HAP-1 (cell line): ENCODE results near the gene TSHZ2.

Source experiments
- DNase-seq, 2 experiments: peaks; one replicate each; pipeline ENCODE4 v3.0.0-alpha.2; 2016 to 2020; ENCODE audit warnings: low spot score in 2 of 2
- H3K27me3 ChIP-seq: fragments of 250-450 bp; sonication (Bioruptor Pico); 2 replicates; pipeline ENCODE4 v1.5.1; 2020; ENCODE audit warnings: low read depth, mild to moderate bottlenecking, moderate library complexity
- H3K36me3 ChIP-seq: fragments of 250-450 bp; sonication (Bioruptor Pico); replicated peaks from 2 replicates; pipeline ENCODE4 v1.5.1; 2020; ENCODE audit warnings: mild to moderate bottlenecking
- H3K4me1 ChIP-seq: fragments of 250-450 bp; sonication (Bioruptor Pico); 2 replicates; pipeline ENCODE4 v1.5.1; 2020; ENCODE audit warnings: mild to moderate bottlenecking
- H3K4me3 ChIP-seq: fragments of 250-450 bp; sonication (Bioruptor Pico); 2 replicates; pipeline ENCODE4 v1.5.1; 2020; ENCODE audit warnings: mild to moderate bottlenecking, moderate library complexity
- H3K9me3 ChIP-seq: fragments of 250-450 bp; sonication (Bioruptor Pico); 2 replicates; pipeline ENCODE4 v1.5.1; 2020; ENCODE audit warnings: mild to moderate bottlenecking, moderate library complexity
- in situ Hi-C: fragments of 300-500 bp; cut with MboI; formaldehyde crosslinking; loops from 3 replicates; pipeline ENCODE4 v1.14.3; 2020; ENCODE audit warnings: low sequenced_read_pairs, inconsistent platforms, mixed read lengths

Gene TSHZ2

DNA sequence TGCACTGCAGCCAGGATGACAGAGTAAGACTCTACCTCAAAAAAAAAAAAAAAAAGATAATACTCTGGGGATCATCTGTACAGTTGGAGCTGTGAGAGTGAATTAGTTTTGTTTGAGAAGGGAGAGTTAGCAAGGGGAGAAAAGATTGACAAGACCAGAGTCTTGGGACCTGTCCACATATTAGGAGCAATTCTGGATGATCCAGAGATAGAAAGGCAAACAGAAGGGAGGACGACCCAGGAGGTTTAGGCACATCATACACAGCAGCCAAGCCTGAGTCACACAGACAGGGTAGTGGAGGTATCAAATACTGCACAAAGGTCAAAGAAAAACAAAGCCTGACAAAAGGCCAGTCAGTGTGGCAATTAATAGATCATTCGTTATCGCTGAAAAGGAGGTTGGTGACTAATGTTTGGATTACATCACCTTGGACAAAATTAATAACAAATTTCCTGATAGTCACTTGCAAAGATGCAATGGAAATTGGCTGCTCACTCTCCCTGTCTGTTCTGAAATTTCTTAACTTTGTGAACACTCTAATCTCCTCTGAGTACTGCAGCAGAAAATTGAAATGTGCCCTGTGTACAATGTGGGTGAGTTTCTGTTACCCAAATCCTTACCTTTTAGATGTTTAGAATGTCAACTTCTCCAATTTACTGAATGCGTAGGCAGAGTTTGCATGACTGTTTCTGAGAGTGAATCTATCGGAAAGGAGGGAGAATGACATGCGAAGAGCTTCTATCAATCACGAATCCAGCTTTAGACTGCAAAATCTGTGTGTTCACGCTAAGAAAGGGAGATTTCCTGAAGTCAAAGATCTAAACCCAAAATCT is 105.4 kb downstream of the TSHZ2 start:
- no peak for DNase-seq
- H3K9me3 ChIP-seq: no peaks in the 10 kb centered on the region
- no peaks in the 10 kb centered on the region for H3K4me1 ChIP-seq
- H3K36me3 ChIP-seq: no peaks in the 10 kb centered on the region
- no peaks in the 10 kb centered on the region for H3K27me3 ChIP-seq
- in situ Hi-C loops: no loop called here
- H3K4me3 ChIP-seq: no peak overlapping the region

DNA sequence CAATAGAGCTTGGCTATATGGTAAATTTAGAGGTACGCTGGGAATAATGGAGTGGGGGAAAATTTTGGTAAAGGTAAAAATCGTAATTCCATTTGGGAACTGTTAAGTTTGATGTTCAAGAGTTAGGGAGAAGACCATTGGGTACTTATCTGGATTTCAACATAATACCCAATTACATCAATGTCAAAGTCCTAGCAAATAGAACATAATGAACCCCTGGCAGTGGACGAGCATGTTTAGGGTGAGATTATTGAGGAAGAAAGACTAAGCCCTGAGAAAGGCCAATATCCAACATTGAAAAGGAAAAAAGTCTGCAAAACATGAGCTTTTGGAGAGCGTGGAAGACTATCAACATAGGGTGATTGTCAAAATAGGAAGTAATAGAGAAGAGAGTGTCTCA is 106.6 kb downstream of the TSHZ2 start:
- Histone ChIP-seq H3K27me3 (no peaks in the 10 kb centered on the region), H3K4me1 (no peaks in the 10 kb centered on the region)
- no peak for DNase-seq

GRCh38 chr20:53079261-53079691 is 107.1 kb downstream of the TSHZ2 start:
- in situ Hi-C loops: no loop called here

More for the DNA sequence above, 106.6 kb downstream of the TSHZ2 start:
- H3K36me3 ChIP-seq: no peaks in the 10 kb centered on the region
- no peak overlapping the region for H3K4me3 ChIP-seq
- no peaks in the 10 kb centered on the region for H3K9me3 ChIP-seq
- in situ Hi-C loops: no loop called here

DNA sequence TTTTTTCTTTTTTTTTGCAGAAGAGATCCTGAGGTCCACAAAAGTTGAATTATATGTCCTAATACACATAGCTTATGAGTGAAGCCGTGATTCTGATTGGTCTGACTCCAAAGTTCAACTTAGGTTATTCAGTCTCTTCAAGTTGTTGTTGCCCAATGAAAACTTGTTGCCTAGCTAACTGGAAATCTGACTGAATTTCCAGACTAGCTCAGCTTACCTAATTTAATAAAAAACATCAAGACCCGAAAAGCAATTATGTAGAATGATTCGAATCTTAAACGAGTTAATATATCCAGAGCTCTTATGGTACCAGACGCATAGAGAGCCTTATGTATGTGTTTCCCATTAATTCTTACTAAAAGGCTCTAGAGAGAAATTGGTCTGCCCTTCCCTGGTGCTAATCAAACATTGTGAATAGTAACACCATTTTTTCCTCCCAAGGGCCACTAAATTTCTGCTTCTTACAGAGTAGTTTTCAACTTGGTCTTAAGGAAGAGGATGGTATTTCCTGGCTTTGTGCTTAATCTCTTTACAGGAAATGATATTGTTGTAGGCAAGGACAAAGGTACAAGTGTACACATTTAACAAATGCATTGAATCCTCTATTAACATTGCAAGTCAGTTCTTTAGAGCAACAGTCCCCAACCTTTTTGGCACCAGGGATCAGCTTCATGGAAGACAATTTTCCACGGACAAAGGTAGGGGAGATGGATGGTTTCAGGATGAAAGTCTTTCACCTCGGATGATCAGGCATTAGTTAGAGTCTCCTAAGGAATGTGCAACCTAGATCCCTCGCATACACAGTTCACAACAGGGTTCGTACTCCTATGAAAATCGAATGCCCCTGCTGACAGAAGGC is 107.9 kb downstream of the TSHZ2 start:
- in situ Hi-C loops: no loop called here
- Histone ChIP-seq H3K9me3 (no peaks in the 10 kb centered on the region), H3K4me1 (no peaks in the 10 kb centered on the region), H3K36me3 (no peaks in the 10 kb centered on the region), H3K27me3 (no peaks in the 10 kb centered on the region), H3K4me3 (no peak overlapping the region)
- no peak for DNase-seq

More at GRCh38 chr20:53079261-53079691, 107.1 kb downstream of the TSHZ2 start:
- no peaks in the 10 kb centered on the region for H3K4me1 ChIP-seq
- no peaks in the 10 kb centered on the region for H3K36me3 ChIP-seq
- H3K9me3 ChIP-seq: no peaks in the 10 kb centered on the region
- no peak for DNase-seq
- H3K4me3 ChIP-seq: no peak overlapping the region
- no peaks in the 10 kb centered on the region for H3K27me3 ChIP-seq

DNA sequence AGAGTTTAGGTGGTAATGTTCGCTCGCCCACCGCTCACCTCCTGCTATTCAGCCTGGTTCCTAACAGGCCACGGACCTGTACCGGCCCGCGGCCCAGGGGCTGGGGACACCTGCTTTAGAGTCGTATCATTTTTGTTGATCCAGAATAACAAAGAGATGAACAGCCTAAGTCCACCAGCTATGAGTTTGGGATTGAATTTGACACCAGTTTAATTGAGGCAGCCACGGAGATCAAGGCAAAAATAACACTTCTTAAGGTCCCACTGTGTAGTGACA is 108.5 kb downstream of the TSHZ2 start:
- Histone ChIP-seq H3K27me3 (no peaks in the 10 kb centered on the region), H3K4me3 (no peak overlapping the region), H3K9me3 (no peaks in the 10 kb centered on the region), H3K4me1 (no peaks in the 10 kb centered on the region), H3K36me3 (no peaks in the 10 kb centered on the region)
- in situ Hi-C loops: no loop called here
- DNase-seq: no peak

DNA sequence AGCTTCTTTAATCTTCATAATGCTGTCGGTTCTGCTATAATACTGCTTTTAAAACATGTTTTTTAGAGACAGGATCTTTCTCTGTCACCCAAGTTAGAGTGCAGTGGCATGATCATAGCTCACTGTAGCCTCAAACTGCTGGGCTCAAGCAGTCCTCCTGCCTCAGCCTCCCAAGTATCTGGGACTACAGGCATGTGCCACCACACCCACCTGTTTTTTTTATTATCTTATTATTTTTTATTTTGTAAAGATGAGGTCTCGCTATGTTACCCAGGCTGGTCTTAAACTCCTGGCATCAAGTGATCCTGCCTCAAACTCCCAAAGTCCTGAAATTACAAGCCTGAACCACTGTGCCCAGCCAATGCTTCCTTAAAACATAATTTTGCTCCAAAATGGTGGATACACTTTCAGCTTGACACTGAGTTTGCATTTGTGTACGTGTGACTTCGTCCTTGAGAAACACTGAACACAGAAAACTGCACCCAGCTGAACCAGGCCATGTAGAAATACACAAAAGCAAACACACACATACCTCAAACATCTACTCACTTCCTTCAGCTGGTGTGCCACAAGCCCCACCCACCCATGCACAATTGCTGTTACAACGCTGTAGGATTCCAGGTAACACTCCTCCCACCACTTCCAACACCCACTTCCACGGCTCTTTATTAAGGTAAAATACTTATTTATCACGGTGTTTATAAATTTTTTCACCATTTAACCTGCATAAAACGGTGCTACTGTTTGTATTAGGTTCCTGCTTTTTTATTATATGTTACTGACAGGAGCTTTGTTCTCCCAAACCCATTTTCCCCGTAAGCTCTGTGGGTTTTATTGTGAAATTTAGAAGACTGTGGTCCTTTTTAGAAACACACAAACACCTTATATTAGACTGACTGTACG is 109.1 kb downstream of the TSHZ2 start:
- in situ Hi-C loops: no loop called here
- Histone ChIP-seq H3K27me3 (no peaks in the 10 kb centered on the region), H3K9me3 (no peaks in the 10 kb centered on the region), H3K4me3 (no peak overlapping the region), H3K36me3 (no peaks in the 10 kb centered on the region), H3K4me1 (no peaks in the 10 kb centered on the region)
- no peak for DNase-seq

- Histone ChIP-seq H3K9me3 (no peaks in the 10 kb centered on the region), H3K36me3 (no peaks in the 10 kb centered on the region), H3K27me3 (no peaks in the 10 kb centered on the region), H3K4me3 (no peak overlapping the region), H3K4me1 (no peaks in the 10 kb centered on the region)
- in situ Hi-C loops: no loop called here
- DNase-seq: no peak
Measured at GRCh38 chr20:53081916-53082863, 110.0 kb downstream of the TSHZ2 start.

GRCh38 chr20:53083411-53083810 is 111.3 kb downstream of the TSHZ2 start:
- in situ Hi-C loops: no loop called here
- Histone ChIP-seq H3K36me3 (no peaks in the 10 kb centered on the region), H3K4me3 (no peak overlapping the region), H3K4me1 (no peaks in the 10 kb centered on the region), H3K27me3 (no peaks in the 10 kb centered on the region), H3K9me3 (no peaks in the 10 kb centered on the region)
- no peak for DNase-seq

DNA sequence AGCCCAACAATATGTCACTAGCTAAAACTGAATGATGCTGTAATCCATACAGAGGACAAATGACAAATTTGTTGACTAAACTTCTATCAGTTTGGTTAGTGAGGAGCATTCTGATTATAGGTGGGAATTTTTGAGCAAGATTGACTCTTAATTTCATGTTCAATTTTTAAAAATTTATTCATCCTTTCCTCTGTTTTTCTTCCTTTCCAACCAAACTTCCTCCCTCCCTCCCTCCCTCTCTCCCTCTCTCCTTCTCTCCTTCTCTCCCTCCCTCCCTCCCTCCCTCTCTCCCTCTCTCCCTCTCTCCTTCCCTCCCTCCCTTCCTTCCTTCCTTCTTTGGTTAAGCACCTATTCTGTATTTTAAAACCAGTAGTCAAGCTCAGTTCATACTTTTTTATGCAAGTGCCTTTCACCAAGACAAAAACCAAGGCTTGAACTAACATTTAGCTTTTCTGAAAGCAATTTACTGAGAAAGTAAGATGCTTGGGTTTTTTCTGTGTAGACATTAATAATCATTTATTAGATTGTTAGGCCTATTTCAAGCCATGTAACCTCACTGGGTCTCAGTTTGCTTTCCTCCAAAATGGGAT is 112.3 kb downstream of the TSHZ2 start:
- Histone ChIP-seq H3K9me3 (no peaks in the 10 kb centered on the region), H3K4me1 (no peaks in the 10 kb centered on the region), H3K4me3 (no peak overlapping the region), H3K36me3 (no peaks in the 10 kb centered on the region), H3K27me3 (no peaks in the 10 kb centered on the region)
- in situ Hi-C loops: no loop called here
- no peak for DNase-seq

DNA sequence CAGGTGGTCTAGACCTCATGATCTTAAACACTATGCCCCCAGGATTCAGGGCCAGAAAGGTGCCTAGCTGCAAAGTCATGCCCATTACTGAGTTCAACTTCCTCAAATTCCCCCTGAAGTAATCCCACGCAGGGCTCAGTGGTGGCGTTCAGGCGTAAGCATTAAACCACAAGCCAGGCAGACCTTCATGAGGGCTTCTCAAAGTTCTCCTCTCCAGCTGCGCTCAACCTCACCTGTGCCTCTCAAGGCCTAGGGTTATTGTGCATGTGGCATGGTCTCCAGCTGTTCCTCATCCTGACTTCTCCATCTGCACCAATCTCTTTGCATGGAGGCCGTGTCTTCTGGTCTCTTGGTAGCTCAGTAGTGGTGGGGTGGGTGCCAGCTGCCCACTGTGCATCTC is 113.6 kb downstream of the TSHZ2 start:
- no peak for DNase-seq
- in situ Hi-C loops: no loop called here
- Histone ChIP-seq H3K27me3 (no peaks in the 10 kb centered on the region), H3K4me1 (no peaks in the 10 kb centered on the region), H3K9me3 (no peaks in the 10 kb centered on the region), H3K4me3 (no peak overlapping the region), H3K36me3 (no peaks in the 10 kb centered on the region)

GRCh38 chr20:53087037-53087777 is 115.0 kb downstream of the TSHZ2 start:
- Histone ChIP-seq H3K4me3 (no peak overlapping the region), H3K4me1 (no peaks in the 10 kb centered on the region), H3K36me3 (no peaks in the 10 kb centered on the region), H3K27me3 (peaks cover 6% of the 10 kb centered on the region; the same call in 1 of the 2 replicates), H3K9me3 (no peaks in the 10 kb centered on the region)
- in situ Hi-C loops: no loop called here
- DNase-seq: no peak

GRCh38 chr20:53088786-53089185 is 116.6 kb downstream of the TSHZ2 start:
- in situ Hi-C loops: no loop called here

More at GRCh38 chr20:53088786-53089185, 116.6 kb downstream of the TSHZ2 start:
- Histone ChIP-seq H3K4me3 (no peak overlapping the region), H3K4me1 (no peaks in the 10 kb centered on the region), H3K36me3 (no peaks in the 10 kb centered on the region), H3K27me3 (peaks cover 6% of the 10 kb centered on the region; the same call in 1 of the 2 replicates), H3K9me3 (no peaks in the 10 kb centered on the region)
- no peak for DNase-seq
